Colonic mucosa (tissue), 4 donors: ENCODE data around the gene ATE1. TPM values are rescaled to one million over a fixed set of nuclear protein-coding genes. Genes with fewer than 3 reads are reported as not detected.

Source experiments
- DNase-seq: peaks from one replicate; pipeline ENCODE4 v3.0.0-alpha.2; 2020
- H3K27ac ChIP-seq: fragments of 200-600 bp; one replicate; pipeline ENCODE4 v1.8.0; 2021
- H3K27me3 ChIP-seq: fragments of 200-600 bp; one replicate; pipeline ENCODE4 v1.8.0; 2021
- H3K36me3 ChIP-seq: fragments of 200-600 bp; one replicate; pipeline ENCODE4 v1.8.0; 2021
- H3K4me1 ChIP-seq: fragments of 200-600 bp; one replicate; pipeline ENCODE4 v1.8.0; 2021; ENCODE audit warnings: mild to moderate bottlenecking
- H3K4me3 ChIP-seq: fragments of 200-600 bp; one replicate; pipeline ENCODE4 v1.8.0; 2021
- H3K9ac ChIP-seq, 2 donors: one replicate each; pipeline ENCODE4 v1.7.0; 2013; ENCODE audit warnings: control low read depth in 2 of 2, low read depth in 2 of 2, low read length in 2 of 2
- H3K9me3 ChIP-seq: fragments of 200-600 bp; one replicate; pipeline ENCODE4 v1.8.0; 2021
- intact Hi-C: fragments of 100-400 bp; cut with DNase I; formaldehyde crosslinking; loops from one replicate; pipeline ENCODE4 v1.14.1; 2022
- total RNA-seq, 2 donors: library from RNA; stranded (reverse); fragmentation: NEBNext Ultra II Directional in 1 of 2; extraction: Animal tissue kit (Norgen Biotek cat#: 25700) in 1 of 2; gene quantifications; one replicate each; pipeline ENCODE4 v1.2.1, GENCODE V29; 2021
- TF ChIP-seq, protein P1 (sequence below): fragments of 200-600 bp; IDR thresholded peaks from one replicate; pipeline ENCODE4 v1.8.0; 2022; ENCODE audit warnings: antibody characterized with exemption, mild to moderate bottlenecking
- donor health status: healthy.
- donor health status: DM: no; HTN: no; CAD: no.
- donor health status: DM: no; HTN: no; CAD: no.

Gene ATE1
- total RNA-seq, 2 donors from 2014 or later = 32.9 to 78.0 TPM

DNA sequence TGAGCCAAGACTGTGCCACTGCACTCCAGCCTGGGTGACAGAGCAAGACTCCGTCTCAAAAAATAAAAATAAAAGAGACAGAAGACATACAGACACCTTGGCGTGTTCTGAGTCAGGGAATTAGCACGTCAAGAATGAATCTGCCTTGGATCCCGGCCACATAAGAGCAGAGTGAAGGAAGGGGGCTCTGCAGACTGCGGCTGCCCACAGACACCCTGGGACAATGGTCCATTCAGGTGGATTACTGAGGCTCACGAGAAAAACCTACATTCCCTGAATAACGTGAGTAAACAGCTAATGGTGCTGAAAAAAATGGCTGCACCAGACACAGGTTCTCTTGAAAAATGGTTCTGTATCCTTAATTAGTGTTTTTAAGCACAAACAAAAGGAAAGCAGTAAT lies 229.5 kb downstream of the ATE1 start:
- Histone ChIP-seq H3K9ac (no peak overlapping the region), H3K4me3 (no peak overlapping the region), H3K4me1 (no peaks in the 10 kb centered on the region), H3K36me3 (no peaks in the 10 kb centered on the region), H3K27ac (no peak overlapping the region), H3K9me3 (no peaks in the 10 kb centered on the region), H3K27me3 (no peaks in the 10 kb centered on the region)
- intact Hi-C loops = no loop called here
- TF ChIP-seq, protein P1, sequence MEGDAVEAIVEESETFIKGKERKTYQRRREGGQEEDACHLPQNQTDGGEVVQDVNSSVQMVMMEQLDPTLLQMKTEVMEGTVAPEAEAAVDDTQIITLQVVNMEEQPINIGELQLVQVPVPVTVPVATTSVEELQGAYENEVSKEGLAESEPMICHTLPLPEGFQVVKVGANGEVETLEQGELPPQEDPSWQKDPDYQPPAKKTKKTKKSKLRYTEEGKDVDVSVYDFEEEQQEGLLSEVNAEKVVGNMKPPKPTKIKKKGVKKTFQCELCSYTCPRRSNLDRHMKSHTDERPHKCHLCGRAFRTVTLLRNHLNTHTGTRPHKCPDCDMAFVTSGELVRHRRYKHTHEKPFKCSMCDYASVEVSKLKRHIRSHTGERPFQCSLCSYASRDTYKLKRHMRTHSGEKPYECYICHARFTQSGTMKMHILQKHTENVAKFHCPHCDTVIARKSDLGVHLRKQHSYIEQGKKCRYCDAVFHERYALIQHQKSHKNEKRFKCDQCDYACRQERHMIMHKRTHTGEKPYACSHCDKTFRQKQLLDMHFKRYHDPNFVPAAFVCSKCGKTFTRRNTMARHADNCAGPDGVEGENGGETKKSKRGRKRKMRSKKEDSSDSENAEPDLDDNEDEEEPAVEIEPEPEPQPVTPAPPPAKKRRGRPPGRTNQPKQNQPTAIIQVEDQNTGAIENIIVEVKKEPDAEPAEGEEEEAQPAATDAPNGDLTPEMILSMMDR = no peak
- no peak for DNase-seq

DNA sequence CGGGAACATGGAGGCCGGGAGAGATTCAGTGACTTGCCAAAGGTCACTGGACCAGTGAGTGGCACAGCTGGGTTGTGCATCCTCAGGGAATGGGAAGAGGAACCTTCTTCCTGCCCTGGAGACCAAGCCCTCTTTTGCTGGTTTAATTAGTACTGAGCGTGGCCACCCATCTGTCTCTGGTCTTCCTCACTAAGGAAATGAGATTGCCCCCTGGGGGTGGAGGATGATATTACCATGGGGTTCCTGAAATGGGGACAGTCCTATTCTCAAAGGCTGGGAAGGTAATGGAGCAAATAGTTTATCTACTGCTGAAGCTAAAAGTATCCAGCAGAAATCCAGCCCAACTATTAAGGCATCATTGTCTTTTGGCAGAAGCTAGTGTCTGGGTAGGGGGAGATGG lies 231.0 kb downstream of the ATE1 start:
- TF ChIP-seq, protein P1 = peak; percentile 33
- DNase-seq = peak; percentile 70
- H3K27me3 ChIP-seq = no peaks in the 10 kb centered on the region
- H3K4me1 ChIP-seq = no peaks in the 10 kb centered on the region
- intact Hi-C loops = no loop called here
- H3K4me3 ChIP-seq = no peak overlapping the region
- no peaks in the 10 kb centered on the region for H3K36me3 ChIP-seq
- H3K27ac ChIP-seq = no peak overlapping the region
- H3K9me3 ChIP-seq = no peaks in the 10 kb centered on the region
- no peak overlapping the region for H3K9ac ChIP-seq

DNA sequence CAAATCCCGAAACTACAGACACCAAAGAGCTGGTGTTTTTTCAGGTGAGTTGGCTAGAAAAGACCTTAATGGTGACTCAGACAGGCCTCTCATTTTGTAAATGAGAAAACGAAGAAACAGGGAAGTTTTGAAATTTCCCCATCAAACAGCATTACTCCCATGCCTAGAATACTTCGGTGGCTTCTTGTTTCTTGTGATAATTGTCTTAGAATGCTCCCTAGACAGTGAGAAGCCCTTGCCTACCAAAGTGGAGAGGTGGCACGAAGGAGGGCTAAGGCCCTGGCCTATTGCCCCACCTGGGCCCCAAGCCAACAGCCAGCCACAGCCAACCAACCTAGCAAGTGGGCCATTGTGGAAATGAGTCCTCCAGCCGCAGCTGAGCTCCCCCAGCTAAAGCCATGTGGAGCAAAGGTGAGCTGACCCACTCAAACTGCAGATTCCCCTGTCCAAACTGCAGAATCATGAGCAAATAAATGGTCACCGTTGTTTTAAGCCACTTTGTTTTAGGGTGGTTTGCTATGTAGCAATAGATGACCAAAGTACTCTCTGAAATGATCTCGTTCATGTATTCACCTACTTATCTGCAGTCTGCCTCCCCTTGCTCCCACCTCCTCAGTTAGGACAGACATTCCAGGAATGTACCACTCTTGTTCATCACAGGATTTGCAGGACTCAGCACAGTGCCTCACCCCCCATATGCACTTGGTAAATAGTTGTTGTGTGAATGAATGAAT lies 231.9 kb downstream of the ATE1 start:
- no peak overlapping the region for H3K27ac ChIP-seq
- no peak for DNase-seq
- TF ChIP-seq, protein P1 = no peak
- H3K9me3 ChIP-seq = no peaks in the 10 kb centered on the region
- no peaks in the 10 kb centered on the region for H3K36me3 ChIP-seq
- H3K4me1 ChIP-seq = no peaks in the 10 kb centered on the region
- intact Hi-C loops = no loop called here
- H3K4me3 ChIP-seq = no peak overlapping the region
- no peaks in the 10 kb centered on the region for H3K27me3 ChIP-seq
- no peak overlapping the region for H3K9ac ChIP-seq

DNA sequence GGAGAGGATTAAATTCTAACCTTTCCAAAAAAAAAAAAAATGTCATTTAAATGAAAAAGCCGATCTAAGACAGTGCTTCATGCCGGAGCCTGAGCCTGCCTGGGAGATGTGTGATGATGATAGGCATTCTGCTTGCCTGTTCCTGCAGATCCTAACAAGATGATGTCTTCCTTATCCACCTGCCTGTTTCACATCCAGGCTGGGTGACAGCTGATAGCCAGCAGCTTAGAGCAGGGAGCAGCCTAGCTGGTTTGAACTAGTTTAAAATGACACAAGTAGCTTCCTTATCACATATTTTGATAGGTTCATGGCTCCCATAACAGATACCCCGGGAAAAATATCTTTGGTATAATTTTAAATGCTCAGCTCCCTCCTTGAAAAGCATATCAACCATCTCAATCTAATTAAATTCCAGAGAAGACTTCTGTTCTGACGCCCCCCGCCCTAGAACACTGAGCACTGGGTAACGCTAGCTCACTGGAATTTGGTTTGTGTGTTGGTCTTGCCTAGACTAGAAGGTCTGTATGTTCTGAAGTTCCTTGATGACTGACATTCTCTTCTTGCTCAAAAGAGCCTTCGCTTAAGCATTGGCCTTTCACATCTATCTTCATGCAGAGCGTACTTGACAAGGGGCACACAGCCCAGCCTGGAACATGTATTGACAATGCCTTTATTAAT lies 232.7 kb downstream of the ATE1 start:
- Histone ChIP-seq H3K4me1 (no peaks in the 10 kb centered on the region), H3K27ac (no peak overlapping the region), H3K36me3 (no peaks in the 10 kb centered on the region), H3K27me3 (no peaks in the 10 kb centered on the region), H3K4me3 (no peak overlapping the region), H3K9ac (no peak overlapping the region), H3K9me3 (no peaks in the 10 kb centered on the region)
- no peak for DNase-seq
- intact Hi-C loops = no loop called here
- TF ChIP-seq, protein P1 = no peak

DNA sequence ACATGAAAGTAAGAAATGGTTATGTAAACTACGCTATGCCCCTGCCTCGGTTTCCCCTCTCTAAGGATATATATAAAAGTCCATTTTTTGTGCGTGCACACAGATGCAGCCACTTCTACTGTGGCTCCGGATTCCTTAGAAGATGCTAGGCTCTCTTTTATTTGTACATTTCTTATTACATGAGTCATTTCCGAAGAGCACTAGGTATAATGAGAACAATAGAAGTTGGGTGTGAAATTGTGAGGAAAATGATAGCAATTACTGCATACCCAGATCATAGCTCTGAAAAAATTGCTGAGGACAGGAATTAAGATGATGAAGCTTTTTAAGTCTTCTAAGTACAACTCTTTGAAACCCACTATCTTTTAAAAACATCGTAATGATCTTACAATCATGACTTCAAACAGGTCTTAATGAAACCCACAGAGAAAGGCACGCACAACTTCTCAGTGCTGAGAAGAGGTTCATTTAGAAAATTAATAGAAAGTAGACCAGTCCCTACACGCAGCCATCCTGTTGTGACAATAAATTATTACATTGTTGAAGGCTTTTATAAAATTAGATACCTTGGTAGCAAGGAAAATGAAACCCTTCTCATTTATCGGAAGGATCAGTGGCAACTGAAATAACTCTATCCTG lies 233.4 kb downstream of the ATE1 start:
- Histone ChIP-seq H3K4me1 (no peaks in the 10 kb centered on the region), H3K27me3 (no peaks in the 10 kb centered on the region), H3K36me3 (no peaks in the 10 kb centered on the region), H3K4me3 (no peak overlapping the region), H3K27ac (no peak overlapping the region), H3K9ac (no peak overlapping the region), H3K9me3 (no peaks in the 10 kb centered on the region)
- DNase-seq = no peak
- TF ChIP-seq, protein P1 = no peak
- intact Hi-C loops = no loop called here
